ENCODE results near the gene RAB11FIP5. TPM values are rescaled to one million over a fixed set of nuclear protein-coding genes. Genes with fewer than 3 reads are reported as not detected.

RAB11FIP5 gene
- total and polyA plus RNA-seq, 10 of the 15 experiments (the other 5 are each of a cell fraction or from before 2014, with no cell fraction given): 0.03 to 0.20 (median 0.06) TPM; not detected in 6

DNA sequence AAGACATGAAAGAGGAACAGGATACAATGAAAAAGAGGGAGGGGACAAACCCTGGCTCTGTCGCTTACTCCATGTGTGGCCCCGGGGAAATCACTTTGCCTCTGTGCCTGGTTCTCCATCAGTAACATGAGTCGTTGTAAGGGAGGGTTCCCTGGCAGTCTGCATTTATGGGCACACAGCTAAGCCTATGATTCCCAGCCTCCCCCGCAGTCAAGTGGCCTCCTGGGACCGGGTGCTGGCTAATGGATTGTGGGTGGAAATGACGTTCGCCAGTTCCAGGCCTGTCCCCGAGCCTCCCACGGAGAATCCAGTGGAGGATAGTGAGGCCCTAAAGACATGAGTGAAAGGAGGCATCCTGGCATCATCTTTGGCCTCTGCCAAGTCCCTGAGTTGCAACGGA, 83.9 kb downstream of the RAB11FIP5 start:
- Histone ChIP-seq H3K9ac (ENCODE audit: control insufficient read depth, insufficient read depth, low read length) (no peak overlapping the region), H3K9me3 (replicated peaks; ENCODE audit: control insufficient read depth, insufficient read depth, low read length) (no peaks in the 10 kb centered on the region), H3K27ac (ENCODE audit: control insufficient read depth, insufficient read depth) (no peak overlapping the region), H3K4me2 (ENCODE audit: control insufficient read depth, insufficient read depth) (no peak overlapping the region), H4K20me1 (ENCODE audit: control insufficient read depth, insufficient read depth) (no peaks in the 10 kb centered on the region), H3K4me3 (no peak overlapping the region), H3K27me3 (replicated peaks in 1 of 2; ENCODE audit: control insufficient read depth in 2 of 2, insufficient read depth in 2 of 2, low read length in 1 of 2) (no peaks in the 10 kb centered on the region), H3K79me2 (ENCODE audit: control insufficient read depth, insufficient read depth, low read length) (no peaks in the 10 kb centered on the region), H2AFZ (ENCODE audit: control insufficient read depth, low read depth, low read length) (no peak overlapping the region), H3K36me3 (ENCODE audit: control insufficient read depth in 2 of 2, insufficient read depth in 2 of 2, low read length in 1 of 2) (no peaks in the 10 kb centered on the region), H3K4me1 (ENCODE audit: control insufficient read depth, insufficient read depth, low read length) (no peaks in the 10 kb centered on the region)
- ATAC-seq (no peak), DNase-seq (ENCODE audit: low read depth, low spot score) (no peak), FAIRE-seq (no peak)
- in situ Hi-C loops (cut with MboI): no loop called here
- ChIA-PET SMC1A (ENCODE audit: uncharacterized antibody, unreplicated experiment) (interaction anchor here (1.2 kb wide), 1 partner anchor 93 kb away, joined by 3 read pairs; no protein-coding TSS in a partner anchor), POLR2A (no interaction called here), CTCF (no interaction called here), RAD21 (ENCODE audit: unreplicated experiment) (no interaction called here)
- TF ChIP-seq CBFB (IDR thresholded peaks at IDR 0.05; ENCODE audit: low read depth) (no peak), NR2C2 (IDR thresholded peaks at IDR 0.05; ENCODE audit: borderline replicate concordance, control insufficient read depth, insufficient read length, low read depth) (no peak), NFYB (IDR thresholded peaks at IDR 0.05; ENCODE audit: insufficient read depth, low read depth, low read length) (no peak), SPI1 (IDR thresholded peaks at IDR 0.05; ENCODE audit: borderline replicate concordance, insufficient read depth, low read depth, low read length) (no peak), SMAD1 (IDR thresholded peaks at IDR 0.05; ENCODE audit: low read depth, partially characterized antibody) (no peak), HCFC1 (IDR thresholded peaks at IDR 0.05; ENCODE audit: low read length) (no peak), RB1 (IDR thresholded peaks at IDR 0.05; ENCODE audit: borderline replicate concordance) (no peak), FOS (IDR thresholded peaks at IDR 0.05; ENCODE audit: borderline replicate concordance, extremely low read depth, insufficient read length) (no peak), SMAD5 (IDR thresholded peaks at IDR 0.05; ENCODE audit: low read depth) (no peak), ZNF592 (IDR thresholded peaks at IDR 0.05) (no peak), JUNB (IDR thresholded peaks at IDR 0.05) (no peak), WRNIP1 (IDR thresholded peaks at IDR 0.05; ENCODE audit: borderline replicate concordance, low read depth, low read length) (no peak), FOXK2 (IDR thresholded peaks at IDR 0.05) (no peak)
- TF ChIP-seq, protein P1, sequence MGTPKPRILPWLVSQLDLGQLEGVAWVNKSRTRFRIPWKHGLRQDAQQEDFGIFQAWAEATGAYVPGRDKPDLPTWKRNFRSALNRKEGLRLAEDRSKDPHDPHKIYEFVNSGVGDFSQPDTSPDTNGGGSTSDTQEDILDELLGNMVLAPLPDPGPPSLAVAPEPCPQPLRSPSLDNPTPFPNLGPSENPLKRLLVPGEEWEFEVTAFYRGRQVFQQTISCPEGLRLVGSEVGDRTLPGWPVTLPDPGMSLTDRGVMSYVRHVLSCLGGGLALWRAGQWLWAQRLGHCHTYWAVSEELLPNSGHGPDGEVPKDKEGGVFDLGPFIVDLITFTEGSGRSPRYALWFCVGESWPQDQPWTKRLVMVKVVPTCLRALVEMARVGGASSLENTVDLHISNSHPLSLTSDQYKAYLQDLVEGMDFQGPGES (IDR thresholded peaks at IDR 0.05): no peak
- TF ChIP-seq, protein P2, sequence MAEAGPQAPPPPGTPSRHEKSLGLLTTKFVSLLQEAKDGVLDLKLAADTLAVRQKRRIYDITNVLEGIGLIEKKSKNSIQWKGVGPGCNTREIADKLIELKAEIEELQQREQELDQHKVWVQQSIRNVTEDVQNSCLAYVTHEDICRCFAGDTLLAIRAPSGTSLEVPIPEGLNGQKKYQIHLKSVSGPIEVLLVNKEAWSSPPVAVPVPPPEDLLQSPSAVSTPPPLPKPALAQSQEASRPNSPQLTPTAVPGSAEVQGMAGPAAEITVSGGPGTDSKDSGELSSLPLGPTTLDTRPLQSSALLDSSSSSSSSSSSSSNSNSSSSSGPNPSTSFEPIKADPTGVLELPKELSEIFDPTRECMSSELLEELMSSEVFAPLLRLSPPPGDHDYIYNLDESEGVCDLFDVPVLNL (IDR thresholded peaks at IDR 0.05; ENCODE audit: low read depth, low read length): no peak
- intact Hi-C loops (cut with micrococcal nuclease; ENCODE audit: unreplicated experiment): no loop called here
- no TSS peak for BruUV-seq (replicated peaks)
- 55% methylated on average over 10 of the region's 10 CpGs for WGBS (ENCODE audit: insufficient coverage, insufficient replicate concordance, low lambda C conversion rate, missing lambda C conversion rate)
